GM19193 (cell line): ENCODE results near the gene GSTM2.

Source experiments
- POLR2A ChIP-seq: IDR thresholded peaks from 4 replicates; pipeline ENCODE4 v1.6.1; 2011; ENCODE audit not compliant: insufficient read depth, insufficient read length; ENCODE audit errors: extremely low read depth

Gene GSTM2

DNA sequence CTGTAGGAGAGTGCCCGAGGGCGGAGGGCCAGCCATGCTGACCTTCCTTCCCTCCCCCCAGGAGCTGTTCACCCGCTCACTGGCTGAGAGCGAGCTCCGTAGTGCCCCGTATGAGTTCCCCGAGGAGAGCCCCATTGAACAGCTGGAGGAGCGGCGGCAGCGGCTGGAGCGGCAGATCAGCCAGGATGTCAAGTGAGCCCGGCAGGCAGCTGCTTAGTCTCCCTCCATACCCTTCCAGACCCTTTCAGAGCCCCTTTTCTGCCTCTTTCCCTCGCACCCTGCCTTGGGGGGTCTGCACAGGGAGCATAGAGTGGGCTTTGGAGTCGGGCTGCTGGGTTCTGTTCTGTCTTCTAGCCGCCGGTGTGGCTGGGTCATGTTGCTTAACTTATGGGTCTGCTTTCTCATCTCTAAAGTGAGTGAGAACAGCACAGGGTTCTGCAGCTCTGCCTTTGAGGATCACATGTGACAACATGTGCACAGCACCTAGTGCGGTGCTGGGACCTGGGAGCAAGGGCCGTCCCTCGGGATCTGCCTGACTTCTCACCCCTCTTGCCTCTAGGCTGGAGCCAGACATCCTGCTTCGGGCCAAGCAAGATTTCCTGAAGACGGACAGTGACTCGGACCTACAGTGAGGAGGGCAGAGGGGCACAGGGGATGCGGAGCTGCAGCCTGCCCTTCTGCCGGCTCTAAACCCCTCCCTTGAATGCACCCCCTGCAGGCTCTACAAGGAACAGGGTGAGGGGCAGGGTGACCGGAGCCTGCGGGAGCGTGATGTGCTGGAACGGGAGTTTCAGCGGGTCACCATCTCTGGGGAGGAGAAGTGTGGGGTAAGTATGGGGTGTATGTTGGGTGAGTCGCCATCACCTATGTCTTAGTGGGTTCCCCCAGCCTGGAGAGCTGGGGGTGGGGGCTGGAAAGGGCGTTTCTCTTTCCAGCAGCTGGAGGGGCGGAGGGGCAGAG lies 42.0 kb upstream of the GSTM2 start:
- no peak for TF ChIP-seq POLR2A

DNA sequence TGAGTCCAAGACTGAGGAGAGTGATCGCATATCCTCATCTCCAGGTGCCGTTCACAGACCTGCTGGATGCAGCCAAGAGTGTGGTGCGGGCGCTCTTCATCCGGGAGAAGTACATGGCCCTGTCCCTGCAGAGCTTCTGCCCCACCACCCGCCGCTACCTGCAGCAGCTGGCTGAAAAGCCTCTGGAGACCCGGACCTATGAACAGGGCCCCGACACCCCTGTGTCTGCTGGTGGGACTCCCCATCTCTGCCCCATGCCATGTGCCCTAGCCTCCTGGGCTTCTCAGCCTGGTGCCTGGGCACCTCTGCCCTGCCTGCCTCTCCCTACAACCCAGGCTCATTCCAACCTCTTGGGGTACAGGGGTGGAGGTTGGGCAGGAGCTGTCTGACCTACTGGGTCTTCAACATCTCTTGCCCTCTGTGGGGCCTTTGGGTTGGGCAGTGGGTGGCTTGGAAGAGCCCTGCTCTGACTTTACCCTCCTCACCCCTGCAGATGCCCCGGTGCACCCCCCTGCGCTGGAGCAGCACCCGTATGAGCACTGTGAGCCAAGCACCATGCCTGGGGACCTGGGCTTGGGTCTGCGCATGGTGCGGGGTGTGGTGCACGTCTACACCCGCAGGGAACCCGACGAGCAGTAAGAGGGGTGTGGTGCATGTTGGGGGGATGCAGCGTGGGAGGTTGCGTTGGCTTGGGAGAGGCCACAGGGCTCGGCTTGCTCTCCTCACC lies 41.0 kb upstream of the GSTM2 start:
- no peak for TF ChIP-seq POLR2A

DNA sequence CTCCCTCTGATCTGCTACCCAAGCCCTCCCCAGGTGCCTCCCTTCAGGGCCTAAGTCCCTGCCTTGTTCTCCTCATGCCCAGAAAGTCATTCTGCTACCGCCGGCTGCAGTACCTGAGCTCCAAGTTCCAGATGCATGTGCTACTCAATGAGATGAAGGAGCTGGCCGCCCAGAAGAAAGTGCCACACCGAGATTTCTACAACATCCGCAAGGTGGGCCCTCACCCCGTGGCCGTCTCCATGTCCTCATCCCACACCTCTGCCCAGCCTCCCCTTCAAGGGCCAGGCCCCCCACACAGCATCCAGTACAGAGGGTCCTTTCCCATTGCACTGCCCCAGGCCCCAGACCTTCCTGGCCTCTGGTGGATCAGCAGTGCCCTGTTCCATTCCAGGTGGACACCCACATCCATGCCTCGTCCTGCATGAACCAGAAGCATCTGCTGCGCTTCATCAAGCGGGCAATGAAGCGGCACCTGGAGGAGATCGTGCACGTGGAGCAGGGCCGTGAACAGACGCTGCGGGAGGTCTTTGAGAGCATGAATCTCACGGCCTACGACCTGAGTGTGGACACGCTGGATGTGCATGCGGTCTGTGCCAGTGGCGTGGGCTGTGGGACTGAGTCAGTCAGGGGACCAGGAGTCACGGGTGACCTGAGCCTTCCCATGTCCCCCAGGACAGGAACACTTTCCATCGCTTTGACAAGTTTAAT lies 40.0 kb upstream of the GSTM2 start:
- no peak for TF ChIP-seq POLR2A

DNA sequence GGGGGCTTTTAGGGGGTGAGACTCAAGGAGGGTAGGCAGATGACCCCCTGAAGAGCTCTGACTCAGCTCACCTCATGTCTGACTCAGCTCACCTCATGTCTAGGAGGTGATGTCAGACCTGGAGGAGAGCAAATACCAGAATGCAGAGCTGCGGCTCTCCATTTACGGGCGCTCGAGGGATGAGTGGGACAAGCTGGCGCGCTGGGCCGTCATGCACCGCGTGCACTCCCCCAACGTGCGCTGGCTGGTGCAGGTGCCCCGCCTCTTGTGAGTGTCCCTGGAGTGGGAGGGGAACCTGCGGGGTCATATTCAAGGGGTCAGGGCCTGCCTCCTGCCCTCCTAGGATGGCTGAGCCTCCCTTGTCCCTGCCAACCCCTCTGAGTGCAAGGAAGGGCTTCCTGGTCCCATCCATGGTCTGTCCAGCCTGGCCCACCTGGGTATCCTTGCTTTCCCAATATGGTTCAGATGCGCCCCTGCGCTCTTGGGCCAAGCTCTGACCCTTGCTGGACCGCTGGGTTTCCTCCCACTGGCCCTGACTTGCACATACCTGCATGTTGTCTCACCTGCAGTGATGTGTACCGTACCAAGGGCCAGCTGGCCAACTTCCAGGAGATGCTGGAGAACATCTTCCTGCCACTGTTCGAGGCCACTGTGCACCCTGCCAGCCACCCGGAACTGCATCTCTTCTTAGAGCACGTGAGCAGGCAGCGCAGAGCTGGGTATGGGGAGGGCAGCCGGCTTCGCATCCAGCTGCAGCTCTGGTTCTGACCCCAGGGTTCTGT lies 39.1 kb upstream of the GSTM2 start:
- TF ChIP-seq POLR2A, result no peak

DNA sequence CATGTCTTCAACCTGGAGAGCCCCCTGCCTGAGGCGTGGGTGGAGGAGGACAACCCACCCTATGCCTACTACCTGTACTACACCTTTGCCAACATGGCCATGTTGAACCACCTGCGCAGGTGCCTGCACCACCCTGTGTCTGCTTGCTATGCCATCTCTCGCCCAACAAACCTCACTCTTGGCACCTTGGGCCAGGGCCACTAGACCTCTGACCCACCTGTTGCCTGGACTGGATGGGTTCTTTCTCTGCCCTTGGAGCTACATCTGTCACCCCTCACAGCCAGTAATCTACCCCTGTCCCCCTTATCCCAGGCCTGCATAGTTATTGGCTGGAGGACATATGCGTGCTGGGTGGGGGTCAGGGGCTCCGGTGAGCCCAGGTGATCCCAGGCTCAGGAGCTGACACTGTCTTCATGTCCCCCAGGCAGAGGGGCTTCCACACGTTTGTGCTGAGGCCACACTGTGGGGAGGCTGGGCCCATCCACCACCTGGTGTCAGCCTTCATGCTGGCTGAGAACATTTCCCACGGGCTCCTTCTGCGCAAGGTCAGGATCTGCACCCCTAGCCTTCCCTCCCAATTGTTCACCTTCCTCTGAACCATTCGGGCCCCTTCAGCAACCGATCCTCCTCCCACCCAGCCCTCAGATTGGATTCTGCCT lies 38.4 kb upstream of the GSTM2 start:
- TF ChIP-seq POLR2A, result no peak

DNA sequence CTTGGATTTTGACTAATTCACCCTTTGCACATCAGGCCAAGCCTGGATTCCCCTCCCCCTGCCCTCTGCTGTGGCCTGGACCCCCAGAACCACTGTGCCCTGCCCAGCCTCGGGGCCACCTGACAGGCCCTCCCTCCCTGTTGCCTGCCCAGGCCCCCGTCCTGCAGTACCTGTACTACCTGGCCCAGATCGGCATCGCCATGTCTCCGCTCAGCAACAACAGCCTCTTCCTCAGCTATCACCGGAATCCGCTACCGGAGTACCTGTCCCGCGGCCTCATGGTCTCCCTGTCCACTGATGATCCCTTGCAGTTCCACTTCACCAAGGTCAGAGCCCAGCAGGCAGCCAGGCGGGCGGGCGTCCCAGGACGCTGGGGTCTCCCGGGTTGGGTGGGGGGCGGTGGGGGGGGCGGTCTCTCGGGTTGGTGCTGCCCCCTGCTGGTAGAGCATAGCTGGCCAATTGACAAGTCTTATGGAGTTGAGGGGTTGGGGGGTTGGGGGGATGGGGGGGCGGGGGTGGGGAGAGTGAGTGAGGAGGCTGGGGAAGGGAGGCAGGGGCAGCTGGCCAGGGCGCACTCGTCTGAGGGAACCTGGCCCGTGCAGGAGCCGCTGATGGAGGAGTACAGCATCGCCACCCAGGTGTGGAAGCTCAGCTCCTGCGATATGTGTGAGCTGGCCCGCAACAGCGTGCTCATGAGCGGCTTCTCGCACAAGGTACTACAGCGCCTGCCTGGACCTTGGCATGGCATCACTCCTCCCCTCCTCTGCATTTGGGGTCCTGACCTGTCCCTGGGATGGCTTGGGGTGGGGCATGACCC lies 37.6 kb upstream of the GSTM2 start:
- no peak for TF ChIP-seq POLR2A

DNA sequence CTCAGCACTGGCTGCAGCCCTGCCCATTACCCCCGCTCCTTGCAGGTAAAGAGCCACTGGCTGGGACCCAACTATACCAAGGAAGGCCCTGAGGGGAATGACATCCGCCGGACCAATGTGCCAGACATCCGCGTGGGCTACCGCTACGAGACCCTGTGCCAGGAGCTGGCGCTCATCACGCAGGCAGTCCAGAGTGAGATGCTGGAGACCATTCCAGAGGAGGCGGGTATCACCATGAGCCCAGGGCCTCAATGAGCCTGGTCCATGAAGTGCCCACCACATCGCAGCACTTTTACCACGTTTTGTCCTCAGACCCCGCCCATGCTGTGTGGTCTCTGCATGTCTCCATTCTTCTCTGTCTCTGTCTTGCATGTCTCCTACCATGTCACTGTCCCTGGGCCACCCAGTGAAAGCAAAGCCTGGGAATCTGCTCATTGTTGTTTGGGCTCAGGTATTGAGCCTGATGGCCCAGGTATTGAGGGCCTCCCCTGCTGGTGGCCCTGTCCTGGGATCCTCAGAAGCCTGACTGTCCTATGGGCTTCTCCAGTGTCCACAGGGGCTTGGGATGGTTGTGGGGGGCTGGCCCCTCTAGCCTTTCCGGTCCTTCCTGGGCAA lies 36.9 kb upstream of the GSTM2 start:
- TF ChIP-seq POLR2A, result no peak

DNA sequence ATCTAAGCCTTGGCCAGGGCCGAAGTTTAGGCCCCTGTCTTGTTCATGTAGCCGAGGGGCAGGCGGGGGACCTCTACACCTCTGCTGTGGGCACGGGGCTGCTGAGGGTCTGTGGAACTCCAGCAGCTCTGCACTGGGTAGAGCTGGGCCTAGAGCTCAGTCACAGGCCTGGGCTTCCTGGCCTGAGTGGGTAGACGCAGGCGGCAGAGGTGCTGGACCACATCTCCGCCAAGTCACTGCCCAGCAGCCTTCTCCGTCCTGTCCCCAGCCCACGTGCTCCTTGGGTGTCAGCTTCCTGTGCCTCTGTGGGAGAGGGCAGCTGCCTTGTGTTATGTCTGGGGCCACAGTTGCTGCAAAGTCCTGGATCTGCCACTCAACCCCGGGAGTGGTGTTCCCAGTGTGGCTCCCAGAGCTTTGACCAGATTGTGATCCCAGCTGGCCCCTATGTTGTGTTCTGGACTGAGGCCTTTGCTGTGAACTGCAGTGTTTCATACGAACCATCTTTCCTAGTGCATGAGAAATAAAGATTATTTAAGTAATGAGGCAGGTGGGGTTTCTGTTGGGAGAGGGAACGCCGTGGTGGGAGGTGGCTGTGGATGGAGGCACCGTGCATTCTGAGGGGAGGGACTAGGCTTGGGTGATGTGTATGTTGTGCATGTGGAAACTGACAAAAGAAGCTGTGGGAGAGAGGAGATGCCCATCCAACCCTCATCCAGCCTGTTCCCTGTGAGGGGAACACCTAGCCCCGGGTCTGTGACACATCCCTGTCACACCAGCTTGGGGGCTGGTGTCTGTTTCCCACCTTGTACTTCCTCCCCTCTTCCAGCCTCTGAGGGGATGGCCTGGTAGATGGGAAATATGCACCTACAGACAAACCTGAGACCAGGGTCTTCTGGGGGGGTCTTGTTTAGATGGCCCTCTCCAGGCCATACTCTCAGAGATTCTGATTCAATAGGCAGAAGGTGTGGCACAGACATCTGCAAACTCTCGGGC lies 36.0 kb upstream of the GSTM2 start:
- no peak for TF ChIP-seq POLR2A

DNA sequence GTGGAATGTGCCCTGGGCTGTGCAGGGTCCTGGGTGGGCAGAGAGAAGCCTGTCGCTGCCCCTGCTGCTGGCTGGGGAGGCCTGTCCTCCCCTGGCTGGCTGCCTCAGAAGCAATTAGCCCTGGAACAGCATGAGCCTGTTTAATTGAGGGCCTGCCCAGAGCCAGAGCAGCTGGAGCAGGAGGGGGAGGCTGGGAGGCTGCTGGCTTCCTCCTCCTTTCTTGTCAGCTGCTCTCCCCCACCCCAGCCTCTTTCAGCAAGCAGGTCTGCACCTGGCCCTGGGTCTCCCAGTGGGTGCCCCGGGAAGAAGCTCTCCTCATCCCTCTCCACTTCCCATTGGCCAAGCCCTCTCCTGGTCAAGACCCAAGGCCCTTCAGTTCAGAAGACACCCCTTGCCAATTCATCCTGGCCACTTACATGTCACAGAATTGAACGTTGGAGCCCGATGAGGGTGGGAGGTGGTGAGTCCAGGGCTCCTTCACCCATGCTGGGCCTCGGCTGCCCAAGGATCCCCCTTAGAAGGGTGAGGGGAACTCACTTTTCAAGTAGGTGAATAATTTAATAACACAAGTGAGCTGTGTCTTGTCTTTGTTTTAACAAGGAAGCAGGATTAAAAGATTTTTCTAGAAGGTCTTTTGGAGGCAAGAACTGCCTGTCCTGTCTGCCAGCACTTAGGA lies 35.0 kb upstream of the GSTM2 start:
- no peak for TF ChIP-seq POLR2A

DNA sequence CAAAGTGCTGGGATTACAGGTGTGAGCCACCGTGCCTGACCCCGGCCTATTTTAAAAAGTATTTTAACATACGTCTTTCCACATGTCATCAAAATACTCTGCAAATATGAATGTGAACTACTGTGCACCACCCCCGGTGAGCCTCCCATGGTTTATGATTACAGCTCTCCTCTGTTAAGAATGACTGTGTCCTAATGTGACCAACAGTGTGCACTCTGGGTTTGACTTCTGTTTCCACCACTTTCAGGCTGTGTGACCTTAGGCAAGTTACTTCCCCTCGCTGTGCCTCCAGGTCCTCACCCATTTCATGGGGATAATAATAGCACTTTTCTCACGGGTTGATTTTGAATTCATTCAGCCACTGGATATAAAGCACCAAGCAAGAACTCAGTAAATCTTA lies 33.6 kb upstream of the GSTM2 start:
- no peak for TF ChIP-seq POLR2A
